ENCODE measurements around the gene ERN1.
A peak's percentile ranks its signal among the peaks of the same experiment; 100 is the strongest.

The ERN1 gene

GRCh38 chr17:64083093-64083492, 46.9 kb downstream of the ERN1 start:
- no peak for DNase-seq

GRCh38 chr17:64081802-64082799, 47.8 kb downstream of the ERN1 start:
- DNase-seq: no peak

- no peak for DNase-seq
Measured at GRCh38 chr17:64080174-64080618, 49.7 kb downstream of the ERN1 start.

GRCh38 chr17:64077379-64077778, 52.6 kb downstream of the ERN1 start:
- DNase-seq: no peak

GRCh38 chr17:64075913-64076312, 54.0 kb downstream of the ERN1 start:
- no peak for DNase-seq

- DNase-seq: no peak
Measured at GRCh38 chr17:64074704-64075426, 55.1 kb downstream of the ERN1 start.

- DNase-seq: no peak
Measured at GRCh38 chr17:64073771-64074703, 55.9 kb downstream of the ERN1 start.

- no peak for DNase-seq
Measured at GRCh38 chr17:64071111-64071510, 58.8 kb downstream of the ERN1 start.

- no peak for DNase-seq
Measured at GRCh38 chr17:64070213-64070612, 59.7 kb downstream of the ERN1 start.

GRCh38 chr17:64069143-64069542, 60.8 kb downstream of the ERN1 start:
- no peak for DNase-seq

- no peak for DNase-seq
Measured at GRCh38 chr17:64067657-64068056, 62.3 kb downstream of the ERN1 start.

- DNase-seq: no peak
Measured at GRCh38 chr17:64066716-64067115, 63.2 kb downstream of the ERN1 start.

GRCh38 chr17:64065161-64065560, 64.8 kb downstream of the ERN1 start:
- no peak for DNase-seq

GRCh38 chr17:64064331-64064730, 65.6 kb downstream of the ERN1 start:
- DNase-seq: no peak

- peak; percentile 51 for DNase-seq
Measured at GRCh38 chr17:64063766-64064224, 66.1 kb downstream of the ERN1 start.

GRCh38 chr17:64063088-64063487, 66.9 kb downstream of the ERN1 start:
- DNase-seq: no peak

GRCh38 chr17:64061178-64061898, 68.6 kb downstream of the ERN1 start:
- DNase-seq: no peak

- no peak for DNase-seq
Measured at GRCh38 chr17:64060331-64060730, 69.6 kb downstream of the ERN1 start.

- DNase-seq: no peak
Measured at GRCh38 chr17:64059756-64060155, 70.2 kb downstream of the ERN1 start.

GRCh38 chr17:64058621-64059020, 71.3 kb downstream of the ERN1 start:
- no peak for DNase-seq

GRCh38 chr17:64057701-64058263, 72.2 kb downstream of the ERN1 start:
- no peak for DNase-seq

Data from 8988T (cell line).